Liver (tissue), 9 donors: Measurements from ENCODE around the gene NSDHL. TPM values are rescaled to one million over a fixed set of nuclear protein-coding genes. Genes with fewer than 3 reads are reported as not detected.

Experiments used
- DNase-seq: peaks from one replicate; pipeline ENCODE4 v3.0.0-alpha.2; 2017; ENCODE audit warnings: low spot score
- H3K27ac ChIP-seq, 2 donors: one replicate each; pipeline ENCODE4 v1.7.0; 2013; ENCODE audit warnings: inconsistent platforms in 2 of 2, low read length in 2 of 2, control low read depth in 1 of 2, low read depth in 1 of 2, mild to moderate bottlenecking in 1 of 2
- H3K27me3 ChIP-seq, 4 donors: one replicate each; pipeline versions ENCODE4 v1.6.1 to v1.7.0; 2013; ENCODE audit warnings: low read length in 3 of 4, inconsistent platforms in 1 of 4, mild to moderate bottlenecking in 1 of 4, moderate library complexity in 1 of 4; ENCODE audit not compliant: control insufficient read depth in 4 of 4, insufficient read depth in 4 of 4
- H3K36me3 ChIP-seq, 4 donors: one replicate each; pipeline versions ENCODE4 v1.6.1 to v1.7.0; 2013; ENCODE audit warnings: low read length in 3 of 4, mild to moderate bottlenecking in 3 of 4, low read depth in 1 of 4, moderate library complexity in 1 of 4; ENCODE audit not compliant: control insufficient read depth in 4 of 4, insufficient read depth in 3 of 4
- H3K4me1 ChIP-seq, 4 donors: one replicate each; pipeline versions ENCODE4 v1.6.1 to v1.7.0; 2013; ENCODE audit warnings: low read length in 3 of 4, mild to moderate bottlenecking in 3 of 4, moderate library complexity in 1 of 4; ENCODE audit not compliant: control insufficient read depth in 4 of 4, insufficient read depth in 4 of 4
- H3K4me3 ChIP-seq, 3 donors: one replicate each; pipeline versions ENCODE4 v1.6.1 to v1.7.0; 2013; ENCODE audit warnings: low read length in 3 of 3, control low read depth in 1 of 3, low read depth in 1 of 3, mild to moderate bottlenecking in 1 of 3
- H3K9ac ChIP-seq, 2 donors: one replicate each; pipeline ENCODE4 v1.7.0; 2013; ENCODE audit warnings: low read length in 2 of 2, mild to moderate bottlenecking in 2 of 2, moderate library complexity in 2 of 2, control low read depth in 1 of 2, low read depth in 1 of 2
- H3K9me3 ChIP-seq, 4 donors: one replicate each; pipeline versions ENCODE4 v1.6.1 to v1.7.0; 2013; ENCODE audit warnings: low read length in 3 of 4; ENCODE audit not compliant: control insufficient read depth in 4 of 4
- EGR1 ChIP-seq, 2 donors: IDR thresholded peaks; 2 replicates each; pipeline ENCODE4 v1.6.1; 2016 to 2018; ENCODE audit warnings: antibody characterized with exemption in 2 of 2, low read depth in 2 of 2
- FOXA1 ChIP-seq: IDR thresholded peaks from 2 replicates; pipeline ENCODE4 v1.6.1; 2016; ENCODE audit warnings: antibody characterized with exemption
- GABPA ChIP-seq, 2 donors: IDR thresholded peaks in 1 of 2; conservative IDR thresholded peaks in 1 of 2; 2 replicates each; pipeline ENCODE4 v1.6.1; 2016; ENCODE audit warnings: antibody characterized with exemption in 2 of 2, mild to moderate bottlenecking in 1 of 2, moderate library complexity in 1 of 2
- HNF4A ChIP-seq, 2 donors: conservative IDR thresholded peaks; 2 replicates each; pipeline ENCODE4 v1.6.1; 2016; ENCODE audit warnings: antibody characterized with exemption in 2 of 2, mild to moderate bottlenecking in 2 of 2
- HNF4G ChIP-seq: IDR thresholded peaks from 2 replicates; pipeline ENCODE4 v1.6.1; 2016; ENCODE audit warnings: antibody characterized with exemption
- NR2F2 ChIP-seq: IDR thresholded peaks from 2 replicates; pipeline ENCODE4 v1.6.1; 2016; ENCODE audit warnings: antibody characterized with exemption
- RXRA ChIP-seq, 2 donors: IDR thresholded peaks; 2 replicates each; pipeline ENCODE4 v1.6.1; 2017 to 2018; ENCODE audit warnings: antibody characterized with exemption in 2 of 2, mild to moderate bottlenecking in 1 of 2
- TAF1 ChIP-seq: conservative IDR thresholded peaks from 2 replicates; pipeline ENCODE4 v1.6.1; 2016; ENCODE audit warnings: antibody characterized with exemption, mild to moderate bottlenecking
- YY1 ChIP-seq: IDR thresholded peaks from 2 replicates; pipeline ENCODE4 v1.6.1; 2016; ENCODE audit warnings: antibody characterized with exemption, mild to moderate bottlenecking
- WGBS: extraction: QIAGEN DNeasy Blood & Tissue Kit; methylation state at CpG from one replicate; pipeline ENCODE4 v1.1.7; 2013; 5-methylcytosine and 5-hydroxymethylcytosine counted together
- polyA plus RNA-seq, 2 donors: library from polyadenylated mRNA; stranded (reverse) in 1 of 2; unstranded in 1 of 2; fragments of 200-250 nt in 1 of 2; fragments of >200 nt in 1 of 2; fragmentation: Nextera tagmentation in 1 of 2; extraction: Ambion mirVana in 1 of 2; gene quantifications; one replicate each; pipeline versions ENCODE4 v1.2.1 to v1.2.3, GENCODE V29; 2013 to 2015
- total RNA-seq, 2 donors: library from RNA; depleted of rRNA; stranded (reverse); fragments of >200 nt; gene quantifications; one replicate each; pipeline ENCODE4 v1.2.3, GENCODE V29; 2014
- TF ChIP-seq, protein P1 (sequence below): IDR thresholded peaks from 2 replicates; pipeline ENCODE4 v1.6.1; 2016; ENCODE audit warnings: antibody characterized with exemption
- TF ChIP-seq, protein P2 (sequence below): IDR thresholded peaks from 2 replicates; pipeline ENCODE4 v1.6.1; 2016; ENCODE audit warnings: antibody characterized with exemption, mild to moderate bottlenecking
- TF ChIP-seq, protein P3 (sequence below): IDR thresholded peaks from 2 replicates; pipeline ENCODE4 v1.6.1; 2016; ENCODE audit warnings: antibody characterized with exemption
- donor health status: healthy.
- donor health status: healthy.
- donor health status: healthy.
- donor health status: healthy.
- donor health status: healthy.

NSDHL gene
- total and polyA plus RNA-seq, 4 donors, result 23.8 to 63.6 (median 38.6) TPM

DNA sequence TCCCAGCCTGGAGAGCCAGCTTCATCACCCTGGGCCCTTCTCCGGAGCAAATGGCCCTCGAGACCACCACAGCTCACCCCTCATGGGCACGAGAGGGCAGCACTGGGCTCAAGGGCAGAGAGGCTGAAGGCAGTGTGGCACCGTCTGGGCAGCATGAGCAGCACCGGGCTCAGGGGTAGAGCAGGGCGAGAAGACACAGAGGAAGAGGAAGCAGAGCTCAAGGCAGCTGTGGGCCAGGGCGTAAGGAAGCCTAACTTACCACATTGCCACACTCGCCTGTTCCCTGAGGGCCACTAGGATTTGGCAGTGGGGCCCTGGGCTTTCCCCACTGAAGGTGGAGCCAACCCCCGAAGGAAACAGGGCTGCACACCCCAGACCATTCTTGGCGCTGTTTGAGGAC lies 82.5 kb downstream of the NSDHL start:
- no peaks in the 10 kb centered on the region for H3K9me3 ChIP-seq
- no peaks in the 10 kb centered on the region for H3K4me1 ChIP-seq
- no peak for DNase-seq
- 71% methylated on average over 10 of the region's 10 CpGs for WGBS
- H3K27ac ChIP-seq, result no peak overlapping the region
- no peaks in the 10 kb centered on the region for H3K27me3 ChIP-seq
- no peak overlapping the region for H3K4me3 ChIP-seq
- TF ChIP-seq, protein P1, sequence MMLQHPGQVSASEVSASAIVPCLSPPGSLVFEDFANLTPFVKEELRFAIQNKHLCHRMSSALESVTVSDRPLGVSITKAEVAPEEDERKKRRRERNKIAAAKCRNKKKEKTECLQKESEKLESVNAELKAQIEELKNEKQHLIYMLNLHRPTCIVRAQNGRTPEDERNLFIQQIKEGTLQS, result no peak
- no peak for TF ChIP-seq TAF1
- TF ChIP-seq, protein P2, sequence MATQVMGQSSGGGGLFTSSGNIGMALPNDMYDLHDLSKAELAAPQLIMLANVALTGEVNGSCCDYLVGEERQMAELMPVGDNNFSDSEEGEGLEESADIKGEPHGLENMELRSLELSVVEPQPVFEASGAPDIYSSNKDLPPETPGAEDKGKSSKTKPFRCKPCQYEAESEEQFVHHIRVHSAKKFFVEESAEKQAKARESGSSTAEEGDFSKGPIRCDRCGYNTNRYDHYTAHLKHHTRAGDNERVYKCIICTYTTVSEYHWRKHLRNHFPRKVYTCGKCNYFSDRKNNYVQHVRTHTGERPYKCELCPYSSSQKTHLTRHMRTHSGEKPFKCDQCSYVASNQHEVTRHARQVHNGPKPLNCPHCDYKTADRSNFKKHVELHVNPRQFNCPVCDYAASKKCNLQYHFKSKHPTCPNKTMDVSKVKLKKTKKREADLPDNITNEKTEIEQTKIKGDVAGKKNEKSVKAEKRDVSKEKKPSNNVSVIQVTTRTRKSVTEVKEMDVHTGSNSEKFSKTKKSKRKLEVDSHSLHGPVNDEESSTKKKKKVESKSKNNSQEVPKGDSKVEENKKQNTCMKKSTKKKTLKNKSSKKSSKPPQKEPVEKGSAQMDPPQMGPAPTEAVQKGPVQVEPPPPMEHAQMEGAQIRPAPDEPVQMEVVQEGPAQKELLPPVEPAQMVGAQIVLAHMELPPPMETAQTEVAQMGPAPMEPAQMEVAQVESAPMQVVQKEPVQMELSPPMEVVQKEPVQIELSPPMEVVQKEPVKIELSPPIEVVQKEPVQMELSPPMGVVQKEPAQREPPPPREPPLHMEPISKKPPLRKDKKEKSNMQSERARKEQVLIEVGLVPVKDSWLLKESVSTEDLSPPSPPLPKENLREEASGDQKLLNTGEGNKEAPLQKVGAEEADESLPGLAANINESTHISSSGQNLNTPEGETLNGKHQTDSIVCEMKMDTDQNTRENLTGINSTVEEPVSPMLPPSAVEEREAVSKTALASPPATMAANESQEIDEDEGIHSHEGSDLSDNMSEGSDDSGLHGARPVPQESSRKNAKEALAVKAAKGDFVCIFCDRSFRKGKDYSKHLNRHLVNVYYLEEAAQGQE, result no peak
- TF ChIP-seq, protein P3, sequence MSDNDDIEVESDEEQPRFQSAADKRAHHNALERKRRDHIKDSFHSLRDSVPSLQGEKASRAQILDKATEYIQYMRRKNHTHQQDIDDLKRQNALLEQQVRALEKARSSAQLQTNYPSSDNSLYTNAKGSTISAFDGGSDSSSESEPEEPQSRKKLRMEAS, result no peak
- no peak for TF ChIP-seq EGR1 (IDR thresholded peaks at IDR 0.05; ENCODE audit: low read depth in 2 of 2)
- no peaks in the 10 kb centered on the region for H3K36me3 ChIP-seq
- no peak overlapping the region for H3K9ac ChIP-seq

DNA sequence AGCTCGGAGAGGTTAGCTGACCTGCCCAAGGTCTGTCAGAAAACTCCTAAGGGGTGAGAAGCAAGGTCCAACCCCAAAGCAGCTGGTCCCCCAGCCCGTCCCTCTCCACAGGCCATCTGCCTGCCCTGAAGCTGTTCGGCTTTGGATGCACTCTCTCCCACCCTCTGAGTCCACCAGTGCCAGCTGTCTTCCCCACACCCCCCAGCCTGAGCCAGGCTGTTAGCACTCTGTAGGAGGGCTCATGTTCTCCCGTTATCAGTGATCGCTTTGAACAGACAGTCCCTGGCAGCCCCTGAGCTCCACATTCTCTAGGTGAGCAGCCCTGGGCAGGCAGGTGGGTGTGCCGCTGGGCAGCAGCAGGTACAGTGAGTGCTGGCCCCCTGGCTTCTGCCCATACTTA lies 83.0 kb downstream of the NSDHL start:
- Histone ChIP-seq H3K9ac (no peak overlapping the region), H3K9me3 (no peaks in the 10 kb centered on the region), H3K27ac (no peak overlapping the region), H3K4me1 (no peaks in the 10 kb centered on the region), H3K4me3 (no peak overlapping the region), H3K36me3 (no peaks in the 10 kb centered on the region), H3K27me3 (no peaks in the 10 kb centered on the region)
- DNase-seq, result no peak
- no peak for TF ChIP-seq HNF4A (conservative IDR thresholded peaks at IDR 0.05)
- TF ChIP-seq, protein P3, result no peak
- no peak for TF ChIP-seq FOXA1
- TF ChIP-seq, protein P1, result no peak
- TF ChIP-seq GABPA (IDR thresholded peaks at IDR 0.05 in 1 of 2, conservative IDR thresholded peaks at IDR 0.05 in 1 of 2), result no peak
- TF ChIP-seq, protein P2, result no peak
- TF ChIP-seq HNF4G, result no peak
- TF ChIP-seq YY1, result no peak
- no peak for TF ChIP-seq EGR1 (IDR thresholded peaks at IDR 0.05; ENCODE audit: low read depth in 2 of 2)
- no peak for TF ChIP-seq RXRA (IDR thresholded peaks at IDR 0.05)
- no peak for TF ChIP-seq NR2F2
- 88% methylated on average over 6 of the region's 6 CpGs for WGBS
